Measurements from ENCODE around the gene ZFPM1.
"Not testable (repeated sequence)": the region's sequence is repeated elsewhere in the genome, so short reads cannot be mapped to it uniquely, and the experiment has no call there.

ZFPM1 gene

DNA sequence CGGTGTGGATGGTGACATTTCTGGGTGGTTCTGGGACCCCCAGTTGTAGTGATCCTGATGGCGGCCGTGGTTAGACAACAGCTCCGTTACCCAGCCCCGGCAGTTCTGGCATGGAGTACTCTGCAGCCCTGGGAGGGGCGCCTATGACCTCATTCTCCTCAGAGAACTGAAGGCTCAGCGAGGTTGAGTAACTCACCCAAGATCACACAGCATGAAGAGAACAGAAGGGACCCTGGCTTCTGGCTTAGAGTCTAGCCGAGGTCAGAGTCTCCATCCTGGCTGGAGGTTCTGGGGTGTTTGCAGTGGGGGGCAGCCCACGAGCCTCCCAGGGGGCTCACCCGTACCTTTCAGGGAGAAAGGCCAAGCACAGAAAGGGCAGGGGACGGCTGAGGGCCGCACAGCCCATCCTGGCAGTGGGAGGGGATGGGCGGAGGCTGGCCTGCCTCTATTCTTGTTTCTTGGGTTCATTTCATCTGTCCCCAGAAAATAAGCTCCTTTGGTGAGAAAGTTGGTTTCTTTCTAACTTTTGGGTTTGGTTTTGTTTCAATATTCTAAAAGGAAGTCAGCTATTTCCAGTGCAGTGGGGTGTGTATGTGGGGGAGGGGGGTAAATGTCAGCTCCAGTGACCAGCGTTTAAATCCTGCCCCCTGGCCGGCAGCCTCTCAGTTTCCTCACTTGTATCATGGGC is 13.2 kb downstream of the ZFPM1 start:
- H3K4me3 ChIP-seq (replicated peaks in 1 of 2; ENCODE audit: low read depth in 2 of 2, low read length in 2 of 2): no peak overlapping the region
- no peak for TF ChIP-seq CTCF (IDR thresholded peaks at IDR 0.05; ENCODE audit: low read depth, low read length)
- peak in 1 of 2 donors; percentile 18 for DNase-seq (ENCODE audit: low read depth in 2 of 2)

DNA sequence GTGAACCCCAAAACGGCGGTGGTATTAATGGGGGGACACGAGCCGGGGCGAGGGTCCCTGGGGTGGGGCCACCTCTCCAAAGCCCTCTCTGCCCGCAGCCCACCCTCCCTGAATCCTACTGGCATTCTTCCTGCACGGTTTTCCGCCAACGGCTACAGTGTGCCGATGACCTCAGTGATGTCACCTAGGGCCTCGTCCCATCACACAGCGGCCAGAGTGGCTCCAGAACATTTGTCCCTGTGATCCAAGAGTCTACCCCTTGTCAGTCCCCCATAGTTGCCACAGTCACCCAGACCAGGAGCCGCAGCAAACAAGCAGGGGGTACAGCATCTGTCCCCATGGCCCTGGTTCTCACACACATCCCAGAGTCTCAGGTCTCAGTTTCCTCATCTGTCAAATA is 13.9 kb downstream of the ZFPM1 start:
- no peak for TF ChIP-seq CTCF (IDR thresholded peaks at IDR 0.05; ENCODE audit: low read depth, low read length)
- H3K4me3 ChIP-seq (replicated peaks in 1 of 2; ENCODE audit: low read depth in 2 of 2, low read length in 2 of 2): no peak overlapping the region
- DNase-seq (ENCODE audit: low read depth in 2 of 2): no peak

GRCh38 chr16:88467541-88467944 is 14.5 kb downstream of the ZFPM1 start:
- TF ChIP-seq CTCF (IDR thresholded peaks at IDR 0.05; ENCODE audit: low read depth, low read length): no peak
- no peak for DNase-seq (ENCODE audit: low read depth in 2 of 2)
- H3K4me3 ChIP-seq (replicated peaks in 1 of 2; ENCODE audit: low read depth in 2 of 2, low read length in 2 of 2): no peak overlapping the region

- H3K4me3 ChIP-seq (replicated peaks in 1 of 2; ENCODE audit: low read depth in 2 of 2, low read length in 2 of 2): no peak overlapping the region
- peak in 1 of 2 donors; percentile 53 for DNase-seq (ENCODE audit: low read depth in 2 of 2)
- TF ChIP-seq CTCF (IDR thresholded peaks at IDR 0.05; ENCODE audit: low read depth, low read length): no peak
Observed at GRCh38 chr16:88468275-88469129, 15.4 kb downstream of the ZFPM1 start.

- no peak for TF ChIP-seq CTCF (IDR thresholded peaks at IDR 0.05; ENCODE audit: low read depth, low read length)
- H3K4me3 ChIP-seq (replicated peaks in 1 of 2; ENCODE audit: low read depth in 2 of 2, low read length in 2 of 2): no peak overlapping the region
- DNase-seq (ENCODE audit: low read depth in 2 of 2): no peak
Observed at GRCh38 chr16:88469615-88470395, 16.7 kb downstream of the ZFPM1 start.

DNA sequence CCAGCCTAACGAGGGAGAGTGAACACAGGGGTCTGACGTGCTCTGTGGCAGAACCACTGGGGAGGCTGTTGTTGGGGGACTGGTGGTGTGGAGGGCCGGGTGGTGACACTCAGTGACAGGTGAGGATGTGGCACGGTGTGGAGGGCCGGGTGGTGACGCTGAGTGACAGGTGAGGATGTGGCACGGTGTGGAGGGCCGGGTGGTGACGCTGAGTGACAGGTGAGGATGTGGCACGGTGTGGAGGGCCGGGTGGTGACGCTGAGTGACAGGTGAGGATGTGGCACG is 17.3 kb downstream of the ZFPM1 start:
- not testable (repeated sequence) for H3K4me3 ChIP-seq (replicated peaks in 1 of 2; ENCODE audit: low read depth in 2 of 2, low read length in 2 of 2); DNase-seq (ENCODE audit: low read depth in 2 of 2)

GRCh38 chr16:88470696-88471095 is 17.6 kb downstream of the ZFPM1 start:
- H3K4me3 ChIP-seq (replicated peaks in 1 of 2; ENCODE audit: low read depth in 2 of 2, low read length in 2 of 2); DNase-seq (ENCODE audit: low read depth in 2 of 2): not testable (repeated sequence)
